Uterus (tissue), 4 donors: ENCODE data around the gene TRANK1. TPM values are rescaled to one million over a fixed set of nuclear protein-coding genes. Genes with fewer than 3 reads are reported as not detected.

ENCODE experiments used
- DNase-seq, 2 donors: peaks; one replicate each; pipeline ENCODE4 v3.0.0-alpha.2; 2019 to 2020
- H3K27ac ChIP-seq, 2 donors: fragments of 200-600 bp; sonication (generic); 1 replicate in 1 of 2; 2 replicates in 1 of 2; pipeline ENCODE4 v1.5.1; 2016 to 2018
- H3K27me3 ChIP-seq, 2 donors: fragments of 200-600 bp; sonication (generic); one replicate each; pipeline ENCODE4 v1.5.1; 2018 to 2019; ENCODE audit warnings: control low read depth in 1 of 2
- H3K36me3 ChIP-seq, 2 donors: fragments of 200-600 bp; sonication (generic); one replicate each; pipeline ENCODE4 v1.5.1; 2019; ENCODE audit warnings: control low read depth in 1 of 2
- H3K4me1 ChIP-seq, 2 donors: fragments of 200-600 bp; sonication (generic); one replicate each; pipeline ENCODE4 v1.5.1; 2018 to 2019; ENCODE audit warnings: control low read depth in 1 of 2
- H3K4me3 ChIP-seq, 2 donors: fragments of 200-600 bp; sonication (generic); 1 replicate in 1 of 2; 2 replicates in 1 of 2; pipeline ENCODE4 v1.5.1; 2018 to 2019; ENCODE audit warnings: mild to moderate bottlenecking in 1 of 2
- H3K9me3 ChIP-seq, 2 donors: fragments of 200-600 bp; sonication (generic); one replicate each; pipeline ENCODE4 v1.5.1; 2019; ENCODE audit warnings: control low read depth in 1 of 2
- POLR2A ChIP-seq, 2 donors: fragments of 450-650 bp; IDR thresholded peaks; one replicate each; pipeline ENCODE4 v1.6.1; 2016; ENCODE audit warnings: antibody characterized with exemption in 2 of 2, mild to moderate bottlenecking in 1 of 2, moderate library complexity in 1 of 2
- intact Hi-C: fragments of 100-400 bp; cut with DNase I; formaldehyde crosslinking; loops from one replicate; pipeline ENCODE4 v1.15.1; 2023; ENCODE audit warnings: low total_unique reads
- total RNA-seq, 4 donors: library from RNA; depleted of rRNA in 3 of 4; stranded (reverse); fragments of >200 nt in 3 of 4; gene quantifications; one replicate each; pipeline versions ENCODE4 v1.1.0 to v1.2.4, GENCODE V29; 2014 to 2023
- TF ChIP-seq, protein P1 (sequence below), 4 experiments: fragments of 200-600 bp in 2 of 4; fragments of 450-650 bp in 2 of 4; sonication (generic) in 2 of 4; IDR thresholded peaks; one replicate each; pipeline ENCODE4 v1.5.1; 2016 to 2019; ENCODE audit warnings: antibody characterized with exemption in 4 of 4, mild to moderate bottlenecking in 2 of 4, moderate library complexity in 1 of 4
- donor health status: DM: yes; HTN: yes; CAD: no.

The TRANK1 gene
- total RNA-seq = 10 to 100 TPM; 10.6 to 52.1 (median 21.6) TPM

DNA sequence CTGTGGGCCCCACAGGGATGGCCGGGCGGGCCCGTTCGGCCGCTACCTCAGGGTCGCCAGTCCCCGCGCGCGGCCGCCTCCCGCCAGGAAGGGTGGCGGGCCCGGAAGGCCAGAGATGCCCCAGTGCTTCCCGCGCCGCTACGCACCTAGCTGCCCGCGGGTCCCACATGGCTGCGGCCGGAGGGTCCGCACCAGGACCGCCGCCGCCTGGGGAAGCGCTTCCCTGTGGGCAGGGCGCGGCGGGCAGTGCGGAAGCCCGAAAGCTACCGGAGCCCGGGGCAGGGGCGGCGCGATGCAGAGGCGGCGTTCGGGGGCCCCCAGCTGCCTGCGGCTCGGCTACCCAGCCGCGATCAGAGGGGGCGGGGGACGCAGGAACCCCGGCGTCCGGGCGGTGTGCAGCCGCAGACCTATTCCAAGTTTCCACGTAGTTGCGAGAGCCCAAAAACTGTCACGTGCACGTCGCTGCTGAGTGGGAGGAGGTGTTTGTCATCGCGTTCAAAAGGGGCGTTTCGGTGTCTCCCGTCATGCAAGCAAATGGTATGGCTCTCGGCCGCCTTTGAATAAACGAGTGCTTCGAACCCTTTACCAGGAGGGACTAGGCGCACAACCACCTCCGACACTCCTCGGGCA is at the start of gene TRANK1:
TSS of gene TRANK1 (minus strand) at position 414 of the 630 bp plus-strand sequence. CDS start at position 169, 245 bp downstream.
- Histone ChIP-seq H3K27ac (peak within 1 kb of the TSS; percentile 80 to 86), H3K27me3 (no peaks in the 10 kb centered on the region), H3K4me1 (no peaks in the 10 kb centered on the region), H3K36me3 (no peaks in the 10 kb centered on the region), H3K4me3 (peak within 1 kb of the TSS; percentile 60 to 68), H3K9me3 (no peaks in the 10 kb centered on the region)
- peak; percentile 26 to 56 for TF ChIP-seq POLR2A (IDR thresholded peaks at IDR 0.05)
- TF ChIP-seq, protein P1, sequence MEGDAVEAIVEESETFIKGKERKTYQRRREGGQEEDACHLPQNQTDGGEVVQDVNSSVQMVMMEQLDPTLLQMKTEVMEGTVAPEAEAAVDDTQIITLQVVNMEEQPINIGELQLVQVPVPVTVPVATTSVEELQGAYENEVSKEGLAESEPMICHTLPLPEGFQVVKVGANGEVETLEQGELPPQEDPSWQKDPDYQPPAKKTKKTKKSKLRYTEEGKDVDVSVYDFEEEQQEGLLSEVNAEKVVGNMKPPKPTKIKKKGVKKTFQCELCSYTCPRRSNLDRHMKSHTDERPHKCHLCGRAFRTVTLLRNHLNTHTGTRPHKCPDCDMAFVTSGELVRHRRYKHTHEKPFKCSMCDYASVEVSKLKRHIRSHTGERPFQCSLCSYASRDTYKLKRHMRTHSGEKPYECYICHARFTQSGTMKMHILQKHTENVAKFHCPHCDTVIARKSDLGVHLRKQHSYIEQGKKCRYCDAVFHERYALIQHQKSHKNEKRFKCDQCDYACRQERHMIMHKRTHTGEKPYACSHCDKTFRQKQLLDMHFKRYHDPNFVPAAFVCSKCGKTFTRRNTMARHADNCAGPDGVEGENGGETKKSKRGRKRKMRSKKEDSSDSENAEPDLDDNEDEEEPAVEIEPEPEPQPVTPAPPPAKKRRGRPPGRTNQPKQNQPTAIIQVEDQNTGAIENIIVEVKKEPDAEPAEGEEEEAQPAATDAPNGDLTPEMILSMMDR (IDR thresholded peaks at IDR 0.05) = no peak
- intact Hi-C loops = no loop called here
- DNase-seq = peak; percentile 69 to 72

DNA sequence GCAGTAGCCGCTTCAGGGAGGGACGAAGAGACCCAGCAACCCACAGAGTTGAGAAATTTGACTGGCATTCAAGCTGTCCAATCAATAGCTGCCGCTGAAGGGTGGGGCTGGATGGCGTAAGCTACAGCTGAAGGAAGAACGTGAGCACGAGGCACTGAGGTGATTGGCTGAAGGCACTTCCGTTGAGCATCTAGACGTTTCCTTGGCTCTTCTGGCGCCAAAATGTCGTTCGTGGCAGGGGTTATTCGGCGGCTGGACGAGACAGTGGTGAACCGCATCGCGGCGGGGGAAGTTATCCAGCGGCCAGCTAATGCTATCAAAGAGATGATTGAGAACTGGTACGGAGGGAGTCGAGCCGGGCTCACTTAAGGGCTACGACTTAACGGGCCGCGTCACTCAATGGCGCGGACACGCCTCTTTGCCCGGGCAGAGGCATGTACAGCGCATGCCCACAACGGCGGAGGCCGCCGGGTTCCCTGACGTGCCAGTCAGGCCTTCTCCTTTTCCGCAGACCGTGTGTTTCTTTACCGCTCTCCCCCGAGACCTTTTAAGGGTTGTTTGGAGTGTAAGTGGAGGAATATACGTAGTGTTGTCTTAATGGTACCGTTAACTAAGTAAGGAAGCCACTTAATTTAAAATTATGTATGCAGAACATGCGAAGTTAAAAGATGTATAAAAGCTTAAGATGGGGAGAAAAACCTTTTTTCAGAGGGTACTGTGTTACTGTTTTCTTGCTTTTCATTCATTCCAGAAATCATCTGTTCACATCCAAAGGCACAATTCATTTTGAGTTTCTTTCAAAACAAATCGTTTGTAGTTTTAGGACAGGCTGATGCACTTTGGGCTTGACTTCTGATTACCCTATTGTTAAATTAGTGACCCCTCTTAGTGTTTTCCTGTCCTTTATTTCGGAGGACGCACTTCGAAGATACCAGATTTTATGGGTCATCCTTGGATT is 48.8 kb upstream of the TRANK1 start, which contains the start of gene MLH1:
TSS of gene MLH1 (plus strand) at position 193 of the 958 bp plus-strand sequence. CDS start at position 223, 30 bp downstream.
- Histone ChIP-seq H3K36me3 (no peaks in the 10 kb centered on the region), H3K27me3 (no peaks in the 10 kb centered on the region), H3K4me1 (peaks cover 22 to 24% of the 10 kb centered on the region in 2 donors), H3K27ac (peak within 1 kb of the TSS; percentile 98 to 99), H3K4me3 (peak within 1 kb of the TSS; percentile 78 to 88), H3K9me3 (no peaks in the 10 kb centered on the region)
- TF ChIP-seq, protein P1 (IDR thresholded peaks at IDR 0.05) = peak in 1 of 4 experiments; percentile 10
- peak; percentile 65 to 75 for TF ChIP-seq POLR2A (IDR thresholded peaks at IDR 0.05)
- peak; percentile 99 to 100 for DNase-seq
- intact Hi-C loops = no loop called here

DNA sequence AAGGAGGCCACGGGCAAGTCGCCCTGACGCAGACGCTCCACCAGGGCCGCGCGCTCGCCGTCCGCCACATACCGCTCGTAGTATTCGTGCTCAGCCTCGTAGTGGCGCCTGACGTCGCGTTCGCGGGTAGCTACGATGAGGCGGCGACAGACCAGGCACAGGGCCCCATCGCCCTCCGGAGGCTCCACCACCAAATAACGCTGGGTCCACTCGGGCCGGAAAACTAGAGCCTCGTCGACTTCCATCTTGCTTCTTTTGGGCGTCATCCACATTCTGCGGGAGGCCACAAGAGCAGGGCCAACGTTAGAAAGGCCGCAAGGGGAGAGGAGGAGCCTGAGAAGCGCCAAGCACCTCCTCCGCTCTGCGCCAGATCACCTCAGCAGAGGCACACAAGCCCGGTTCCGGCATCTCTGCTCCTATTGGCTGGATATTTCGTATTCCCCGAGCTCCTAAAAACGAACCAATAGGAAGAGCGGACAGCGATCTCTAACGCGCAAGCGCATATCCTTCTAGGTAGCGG is 48.0 kb upstream of the TRANK1 start, which contains the start of gene EPM2AIP1:
TSS of gene EPM2AIP1 (minus strand) at position 326 of the 520 bp plus-strand sequence. CDS start at position 272, 54 bp downstream.
- no peak for DNase-seq
- peak within 1 kb of the TSS; percentile 78 to 88 for H3K4me3 ChIP-seq
- no peaks in the 10 kb centered on the region for H3K9me3 ChIP-seq
- no peaks in the 10 kb centered on the region for H3K27me3 ChIP-seq
- H3K27ac ChIP-seq = peak within 1 kb of the TSS; percentile 98 to 99
- intact Hi-C loops = no loop called here
- H3K4me1 ChIP-seq = peaks cover 22 to 24% of the 10 kb centered on the region in 2 donors
- no peaks in the 10 kb centered on the region for H3K36me3 ChIP-seq
- peak; percentile 92 to 98 for TF ChIP-seq POLR2A (IDR thresholded peaks at IDR 0.05)
- TF ChIP-seq, protein P1 (IDR thresholded peaks at IDR 0.05) = peak; percentile 25 to 56 (median 33)

DNA sequence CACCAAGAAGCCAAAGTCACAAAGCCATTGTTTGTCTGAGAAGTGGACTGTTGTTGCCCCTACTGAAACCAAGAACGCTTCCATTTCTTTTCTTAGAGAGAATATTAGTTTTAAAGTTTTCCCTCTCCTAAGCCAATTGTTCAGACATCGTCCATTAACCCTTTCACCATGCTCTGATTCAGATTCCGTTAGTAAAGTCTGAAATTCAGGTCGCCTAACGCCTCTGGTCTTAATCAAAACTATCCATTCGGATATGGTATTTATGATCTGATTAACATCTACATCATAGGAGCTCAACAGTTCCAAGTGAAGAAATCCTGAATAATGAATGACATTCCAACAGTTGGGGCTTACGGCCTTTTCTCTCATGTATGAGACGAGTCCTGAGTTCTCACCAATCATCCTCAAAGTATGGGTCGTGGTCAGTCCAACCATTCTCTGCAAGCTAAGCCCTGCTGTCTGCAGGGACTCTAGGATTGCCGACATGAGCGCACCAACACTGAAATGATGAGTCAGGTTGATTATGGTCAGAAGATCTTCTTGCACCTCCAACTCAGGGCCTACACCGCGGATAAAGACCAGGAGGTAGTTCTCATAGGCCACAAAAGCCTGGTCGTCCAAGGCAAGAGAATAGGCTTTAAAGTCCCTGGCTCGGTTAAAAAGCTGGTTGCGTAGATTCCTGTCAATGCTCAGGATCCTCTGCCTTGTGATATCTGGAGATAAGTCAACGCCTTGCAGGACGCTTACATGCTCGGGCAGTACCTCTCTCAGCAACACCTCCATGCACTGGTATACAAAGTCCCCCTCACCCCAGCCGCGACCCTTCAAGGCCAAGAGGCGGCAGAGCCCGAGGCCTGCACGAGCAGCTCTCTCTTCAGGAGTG is 47.3 kb upstream of the TRANK1 start:
- H3K4me3 ChIP-seq = peak overlapping the region; percentile 78 to 88
- H3K4me1 ChIP-seq = peaks cover 22 to 24% of the 10 kb centered on the region in 2 donors
- H3K36me3 ChIP-seq = no peaks in the 10 kb centered on the region
- TF ChIP-seq, protein P1 (IDR thresholded peaks at IDR 0.05) = no peak
- TF ChIP-seq POLR2A (IDR thresholded peaks at IDR 0.05) = no peak
- intact Hi-C loops = no loop called here
- H3K27ac ChIP-seq = peak overlapping the region; percentile 98 to 99
- no peaks in the 10 kb centered on the region for H3K9me3 ChIP-seq
- H3K27me3 ChIP-seq = no peaks in the 10 kb centered on the region
- DNase-seq = peak; percentile 30 to 31
